NB4 (cell line): ENCODE measurements around the gene ENPP1.

Experiments used
- DNase-seq: peaks from one replicate; pipeline ENCODE4 v3.0.0; 2010; ENCODE audit warnings: low read depth
- H3K4me3 ChIP-seq: one replicate; pipeline ENCODE4 v1.5.1; 2011; ENCODE audit warnings: mild to moderate bottlenecking, low read depth, low read length, moderate library complexity
- CTCF ChIP-seq: IDR thresholded peaks from one replicate; pipeline ENCODE4 v1.5.1; 2012; ENCODE audit warnings: low read depth, low read length
- MYC ChIP-seq: IDR thresholded peaks from 2 replicates; pipeline ENCODE4 v1.6.1; 2011; ENCODE audit warnings: low read depth, low read length
- POLR2A ChIP-seq: IDR thresholded peaks from 2 replicates; pipeline ENCODE4 v1.6.1; 2011; ENCODE audit warnings: mild to moderate bottlenecking; ENCODE audit not compliant: insufficient read length; ENCODE audit errors: extremely low read depth
- TF ChIP-seq, protein P1 (sequence below): IDR thresholded peaks from 2 replicates; pipeline ENCODE4 v1.6.1; 2011; ENCODE audit warnings: low read depth, low read length

The ENPP1 gene

GRCh38 chr6:131875647-131876046, 67.8 kb downstream of the ENPP1 start:
- H3K4me3 ChIP-seq = no peak overlapping the region
- TF ChIP-seq CTCF (no peak), MYC (no peak), POLR2A (no peak)
- TF ChIP-seq, protein P1, sequence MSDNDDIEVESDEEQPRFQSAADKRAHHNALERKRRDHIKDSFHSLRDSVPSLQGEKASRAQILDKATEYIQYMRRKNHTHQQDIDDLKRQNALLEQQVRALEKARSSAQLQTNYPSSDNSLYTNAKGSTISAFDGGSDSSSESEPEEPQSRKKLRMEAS = no peak
- no peak for DNase-seq

GRCh38 chr6:131876545-131876944, 68.7 kb downstream of the ENPP1 start:
- TF ChIP-seq, protein P1 = no peak
- no peak overlapping the region for H3K4me3 ChIP-seq
- DNase-seq = no peak

DNA sequence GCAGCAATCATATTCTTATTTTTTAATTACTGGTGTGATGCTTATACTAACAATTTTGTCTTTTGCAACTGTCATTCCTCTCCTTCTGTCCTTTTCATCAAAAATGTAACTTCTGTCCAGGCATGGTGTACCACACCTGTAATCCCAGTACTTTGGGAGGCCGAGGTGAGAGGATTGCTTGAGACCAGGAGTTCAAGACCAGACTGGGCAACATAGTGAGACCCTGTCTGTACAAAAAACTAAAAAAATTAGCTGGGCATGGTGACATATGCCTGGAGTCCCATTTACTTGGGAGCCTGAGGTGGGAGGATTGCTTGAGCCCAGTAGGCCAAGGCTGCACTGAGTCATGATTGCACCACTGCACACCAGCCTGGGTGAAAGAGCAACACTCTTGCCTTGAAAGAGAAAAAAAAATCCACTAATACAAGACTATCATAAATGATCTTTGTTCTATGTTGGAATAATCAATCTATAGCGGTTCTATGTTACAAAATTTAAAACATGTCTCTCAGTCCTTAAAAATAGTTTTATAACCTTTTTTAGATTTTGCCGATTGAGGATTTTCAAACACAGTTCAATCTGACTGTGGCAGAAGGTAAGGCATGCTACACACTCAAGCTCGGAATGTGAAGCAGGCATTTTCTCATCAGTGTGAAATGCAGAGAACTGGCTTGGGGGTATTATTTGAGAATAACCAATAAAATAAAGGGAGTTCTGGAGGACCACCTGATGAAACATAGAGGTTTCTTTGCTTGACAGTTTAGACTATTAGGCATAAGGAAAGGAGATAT, 70.4 kb downstream of the ENPP1 start:
- peak; percentile 19 for DNase-seq
- TF ChIP-seq, protein P1 = no peak
- no peak for TF ChIP-seq CTCF
- no peak for TF ChIP-seq MYC
- TF ChIP-seq POLR2A = no peak
- H3K4me3 ChIP-seq = no peak overlapping the region

DNA sequence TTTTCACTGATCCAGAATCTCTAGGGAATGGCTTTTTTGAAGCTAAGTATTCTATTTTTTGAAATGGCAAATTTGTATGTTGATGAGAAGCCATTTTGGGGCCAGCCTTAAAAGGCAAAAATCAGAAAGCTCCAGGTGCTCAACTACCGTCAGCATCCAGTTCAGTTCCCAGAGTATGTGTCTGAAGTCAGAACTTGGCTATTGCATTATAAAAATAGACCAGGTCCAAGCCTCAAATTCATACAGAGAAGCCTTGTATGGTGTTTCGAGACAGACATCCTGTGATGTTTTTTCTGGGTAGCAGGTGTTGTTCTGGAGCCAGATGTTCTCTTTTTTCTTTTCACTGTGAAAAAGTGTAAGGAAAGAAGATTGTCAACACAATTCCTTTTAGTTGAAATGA, 75.2 kb downstream of the ENPP1 start:
- no peak overlapping the region for H3K4me3 ChIP-seq
- TF ChIP-seq MYC (no peak), CTCF (no peak), POLR2A (no peak)
- TF ChIP-seq, protein P1 = no peak
- no peak for DNase-seq

DNA sequence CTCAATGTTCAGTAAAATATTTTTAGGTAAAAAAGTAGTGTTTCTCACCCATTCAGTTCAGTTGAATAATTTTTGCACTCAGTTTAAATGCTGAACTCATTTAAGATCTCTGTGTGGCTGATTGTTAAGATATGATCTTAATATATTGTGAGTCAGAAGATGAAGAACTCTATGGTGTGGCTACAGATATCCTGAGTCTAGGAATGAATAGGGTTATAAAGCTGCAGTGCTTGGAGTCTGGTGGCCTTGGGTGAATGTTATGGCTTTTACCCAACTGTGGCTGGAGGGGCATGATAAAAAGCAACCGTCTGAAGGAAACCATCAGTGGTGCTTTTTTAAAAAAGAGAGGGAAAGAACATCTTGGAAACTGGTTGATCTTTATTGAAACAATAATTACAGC, 77.4 kb downstream of the ENPP1 start:
- no peak overlapping the region for H3K4me3 ChIP-seq
- TF ChIP-seq POLR2A (no peak), MYC (no peak), CTCF (no peak)
- TF ChIP-seq, protein P1 = no peak
- no peak for DNase-seq

DNA sequence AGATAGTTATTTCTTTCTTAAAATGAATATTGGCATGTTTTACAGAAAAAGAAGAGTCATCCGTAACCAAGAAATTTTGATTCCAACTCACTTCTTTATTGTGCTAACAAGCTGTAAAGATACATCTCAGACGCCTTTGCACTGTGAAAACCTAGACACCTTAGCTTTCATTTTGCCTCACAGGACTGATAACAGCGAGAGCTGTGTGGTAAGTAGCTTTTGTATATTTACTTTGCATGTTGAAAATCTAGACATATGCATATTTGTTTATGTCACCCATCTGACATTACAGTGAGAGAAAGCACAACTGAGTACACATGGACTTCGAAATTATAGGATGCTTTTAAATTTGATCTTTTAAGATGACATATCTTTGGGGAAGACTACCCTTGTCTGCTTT, 78.7 kb downstream of the ENPP1 start:
- TF ChIP-seq CTCF (no peak), POLR2A (no peak), MYC (no peak)
- TF ChIP-seq, protein P1 = no peak
- no peak overlapping the region for H3K4me3 ChIP-seq
- DNase-seq = no peak
